Measurements from ENCODE around the gene SLC5A4. TPM values are rescaled to one million over a fixed set of nuclear protein-coding genes. Genes with fewer than 3 reads are reported as not detected.
A peak's percentile ranks its signal among the peaks of the same experiment; 100 is the strongest.

SLC5A4 gene
- polyA plus RNA-seq, 5 donors = 0.53 to 1.9 (median 0.91) TPM

GRCh38 chr22:32233091-32233490 is 22.1 kb downstream of the SLC5A4 start:
- no peak for DNase-seq

DNA sequence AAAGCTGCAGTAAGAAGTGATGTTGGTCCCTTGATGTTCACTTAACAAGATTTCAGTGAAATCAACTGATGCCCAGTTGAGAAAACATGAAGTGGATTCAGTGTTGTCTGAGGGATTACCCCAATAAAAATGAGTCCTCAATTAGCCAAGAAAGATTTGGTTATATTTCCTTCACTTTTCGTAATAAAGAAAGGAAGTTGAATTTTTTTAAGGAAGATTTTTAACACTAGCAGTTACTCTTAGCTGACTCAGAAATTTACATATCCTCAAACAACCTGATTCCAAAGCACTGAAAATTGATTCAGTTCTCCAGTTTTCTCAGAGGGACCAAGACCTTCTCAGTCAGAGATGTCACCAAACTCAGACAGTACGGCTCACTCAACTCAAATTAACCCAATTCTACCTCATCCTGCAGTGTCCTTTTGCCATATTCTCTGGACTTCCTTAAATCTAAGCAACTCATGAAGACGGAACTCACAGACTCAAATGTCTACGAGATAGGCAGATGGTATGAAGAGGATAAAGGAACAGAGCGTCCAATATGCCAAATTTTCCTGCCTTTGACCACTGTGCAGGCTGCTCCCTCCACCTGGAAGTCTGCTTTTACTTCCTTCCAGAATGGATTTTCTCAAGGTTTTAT is 22.8 kb downstream of the SLC5A4 start:
- no peak for DNase-seq

GRCh38 chr22:32226326-32227104 is 28.6 kb downstream of the SLC5A4 start:
- DNase-seq = no peak

GRCh38 chr22:32222991-32223390 is 32.2 kb downstream of the SLC5A4 start:
- peak; percentile 20 to 30 for DNase-seq

DNA sequence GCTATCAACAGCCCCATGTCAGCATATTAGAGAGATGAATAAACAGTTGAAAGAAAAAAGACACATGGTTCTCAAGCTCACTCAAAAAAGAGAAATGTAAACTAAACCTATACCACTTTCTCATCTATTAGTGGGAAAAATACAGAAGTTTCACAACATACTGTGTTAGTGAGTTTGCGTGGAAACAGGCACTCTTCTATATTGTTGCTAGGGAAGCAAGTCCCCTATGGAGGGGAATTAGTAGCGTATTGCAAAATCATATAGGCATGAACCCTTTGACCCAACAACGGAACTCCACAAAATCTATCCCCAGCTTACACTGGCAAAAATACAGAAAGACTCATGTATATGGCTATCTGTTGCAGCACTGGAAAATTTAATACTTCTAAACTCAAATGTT is 36.1 kb downstream of the SLC5A4 start:
- no peak for DNase-seq

- no peak for DNase-seq
These were observed 36.7 kb downstream of the SLC5A4 start for GRCh38 chr22:32218470-32218869.

- DNase-seq = no peak
These were observed 37.7 kb downstream of the SLC5A4 start for GRCh38 chr22:32217465-32217864.

- no peak for DNase-seq
These were observed 38.2 kb downstream of the SLC5A4 start for GRCh38 chr22:32216911-32217310.

DNA sequence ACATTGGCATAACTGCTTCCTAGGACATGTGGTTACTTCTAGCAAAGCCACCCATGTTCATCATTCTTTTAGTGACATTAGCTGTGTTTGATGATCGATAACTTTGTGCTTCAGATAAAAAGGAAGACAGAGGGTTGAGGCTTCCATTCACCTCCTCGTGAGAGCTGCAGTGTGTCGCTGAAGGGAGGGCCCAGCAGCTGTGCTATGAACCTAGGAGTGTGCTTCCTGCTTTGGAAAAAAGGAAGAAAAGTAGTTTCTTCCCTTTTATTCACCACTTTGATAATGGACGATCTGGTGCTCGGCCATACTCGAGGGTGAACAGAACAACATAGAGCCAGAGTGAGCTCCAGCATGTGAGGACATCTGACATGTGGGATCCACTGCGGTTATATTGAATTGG is 44.1 kb downstream of the SLC5A4 start:
- no peak for DNase-seq

- DNase-seq = no peak
These were observed 46.5 kb downstream of the SLC5A4 start for GRCh38 chr22:32208681-32209080.

DNA sequence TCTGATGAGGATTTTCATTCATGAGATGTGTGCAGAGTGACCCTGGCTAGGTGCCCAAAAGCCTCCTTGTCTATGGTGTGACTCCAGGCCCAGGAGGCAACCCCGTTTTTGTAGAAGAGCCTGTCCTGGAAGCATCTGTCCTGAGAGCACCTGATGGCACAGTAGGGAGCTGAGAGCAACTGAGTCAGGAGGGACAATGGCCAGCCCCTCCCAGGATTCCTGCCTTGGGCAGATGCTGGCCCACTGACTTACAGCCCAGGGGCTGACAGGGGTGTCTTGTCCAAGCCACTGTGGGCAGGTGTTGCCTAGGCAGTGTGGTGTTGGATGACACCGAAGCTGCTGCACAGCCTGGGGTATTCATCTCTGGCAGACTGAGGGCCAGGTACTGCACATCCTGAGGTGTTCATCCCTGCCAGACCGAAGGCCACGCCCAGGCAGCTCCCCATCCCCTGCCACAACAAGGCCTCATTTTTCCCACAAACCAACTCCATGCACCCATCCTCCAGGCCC is 47.1 kb downstream of the SLC5A4 start:
- DNase-seq = no peak

- no peak for DNase-seq
These were observed 48.1 kb downstream of the SLC5A4 start for GRCh38 chr22:32206774-32207758.

DNA sequence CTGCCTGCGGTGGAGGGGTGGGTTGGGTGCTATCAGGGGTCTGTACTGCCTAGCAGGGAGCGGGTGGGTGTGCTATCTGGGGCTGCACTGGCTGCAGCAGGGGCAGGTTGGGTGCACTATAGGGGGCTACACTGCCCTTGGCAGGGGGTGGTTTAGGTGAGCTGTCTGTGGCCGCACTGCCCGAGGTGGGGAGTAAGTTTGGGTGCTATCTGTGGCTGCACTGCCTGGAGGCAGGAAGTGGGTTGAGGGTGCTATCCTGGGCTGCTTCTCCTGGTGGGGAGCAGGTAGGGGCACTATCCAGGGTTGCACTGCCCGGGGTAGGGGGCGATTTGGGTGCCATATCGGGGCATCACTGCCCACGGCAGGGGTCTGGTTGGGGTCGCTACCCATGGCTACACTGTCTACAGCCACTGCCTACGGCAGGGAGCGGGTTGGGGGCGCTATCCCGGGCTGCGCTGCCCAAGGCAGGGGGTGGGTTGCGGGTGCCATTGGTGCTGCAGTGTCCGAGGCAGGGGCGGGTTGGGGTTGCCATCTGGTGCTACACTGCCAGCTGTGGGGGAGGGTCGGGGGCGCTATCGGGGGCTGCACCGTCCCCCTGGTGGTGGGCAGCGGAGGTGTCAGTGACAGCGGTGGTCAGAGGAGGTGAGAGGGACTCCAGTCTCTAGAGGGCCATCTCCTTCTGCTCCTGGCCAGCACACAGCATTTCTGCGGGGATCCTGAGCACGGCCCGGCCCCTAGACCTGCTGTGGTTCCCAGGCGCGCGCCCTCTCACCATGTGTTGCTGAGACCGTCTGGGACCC is 49.0 kb downstream of the SLC5A4 start:
- DNase-seq = no peak

DNA sequence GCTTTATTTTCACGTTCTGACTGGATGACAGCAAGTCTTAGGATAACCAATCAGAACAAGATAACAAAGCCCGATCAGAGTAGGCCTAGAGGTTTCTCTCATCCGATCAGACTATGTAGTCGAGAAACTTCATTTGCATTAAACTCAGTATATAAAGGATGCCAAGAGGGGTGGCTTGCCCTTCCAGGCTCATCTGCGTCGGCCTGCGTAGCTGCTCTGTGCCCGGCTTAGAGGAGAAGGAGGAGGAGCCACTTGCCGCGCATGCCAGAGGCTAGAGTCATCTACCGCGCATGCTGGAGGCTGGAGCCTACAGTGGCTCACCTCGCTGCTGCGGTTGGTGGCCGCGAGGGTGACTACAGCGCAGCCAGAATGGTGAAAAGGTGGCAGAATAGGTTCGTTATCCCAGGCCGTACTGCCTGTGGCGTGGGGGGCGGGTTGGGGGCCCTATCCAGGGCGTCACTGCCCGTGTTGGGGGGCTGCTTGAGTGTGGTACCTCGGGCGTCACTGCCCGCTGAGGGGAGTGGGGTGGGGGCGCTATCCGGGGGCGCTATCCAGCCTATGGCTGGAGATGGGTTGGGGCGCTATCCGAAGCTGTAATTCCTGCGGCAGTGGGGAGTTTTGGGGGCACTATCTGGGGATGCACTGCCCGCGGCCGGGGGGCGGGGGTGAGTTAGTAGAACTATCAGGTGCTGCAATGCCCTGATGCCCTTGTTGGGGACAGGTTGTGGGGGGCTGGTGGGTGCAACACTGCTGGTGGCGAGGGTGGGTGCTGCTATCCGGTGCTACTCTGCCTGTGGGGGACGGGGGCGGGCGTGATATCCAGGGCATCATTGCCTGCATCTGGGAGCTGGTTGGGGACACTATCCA is 50.1 kb downstream of the SLC5A4 start, which contains the start of gene RFPL2:
RFPL2 (minus strand) TSS at position 218 of the 867 bp plus-strand sequence. CDS start 2,622 bp downstream, outside the sequence.
- peak in 1 of 2 donors; percentile 31 for DNase-seq

- no peak for DNase-seq
These were observed 50.9 kb downstream of the SLC5A4 start for GRCh38 chr22:32204040-32204855.

GRCh38 chr22:32203181-32204039 is 51.7 kb downstream of the SLC5A4 start:
- no peak for DNase-seq

GRCh38 chr22:32202539-32203180 is 52.5 kb downstream of the SLC5A4 start:
- peak; percentile 22 to 26 for DNase-seq

DNA sequence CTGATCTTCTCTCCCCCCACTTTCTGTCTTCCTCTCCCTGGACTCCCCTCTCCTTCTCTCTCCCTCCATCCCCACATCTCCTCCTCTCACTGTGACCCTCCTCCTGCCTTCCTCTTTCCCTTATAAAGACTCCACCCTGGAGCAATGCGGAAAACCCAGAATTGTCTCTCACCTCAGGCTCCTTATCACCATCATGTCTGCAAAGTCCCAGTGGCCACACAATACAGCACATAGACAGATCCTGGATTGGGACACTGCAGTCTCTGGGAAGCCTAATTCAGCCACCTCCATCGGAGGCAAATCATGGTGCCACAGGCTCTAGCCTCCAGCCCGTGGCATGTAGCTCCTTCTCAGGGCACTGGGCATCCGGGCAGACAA is 53.0 kb downstream of the SLC5A4 start:
- DNase-seq = no peak
